Brain microvascular endothelial cell (primary cell): Measurements from ENCODE around the gene C1orf174.

Source experiments
- DNase-seq: peaks from one replicate; pipeline ENCODE4 v3.0.0-alpha.2; 2020
- H3K27ac ChIP-seq: fragments of 250-450 bp; sonication (Bioruptor Pico); 2 replicates; pipeline ENCODE4 v1.5.1; 2020; ENCODE audit warnings: mild to moderate bottlenecking, moderate library complexity
- H3K27me3 ChIP-seq: fragments of 250-450 bp; sonication (Bioruptor Pico); replicated peaks from 2 replicates; pipeline ENCODE4 v1.5.1; 2020; ENCODE audit warnings: mild to moderate bottlenecking
- H3K36me3 ChIP-seq: fragments of 250-450 bp; sonication (Bioruptor Pico); replicated peaks from 2 replicates; pipeline ENCODE4 v1.5.1; 2020; ENCODE audit warnings: mild to moderate bottlenecking
- H3K4me3 ChIP-seq: 2 replicates; pipeline ENCODE4 v1.5.1; 2011; ENCODE audit warnings: low read depth, mild to moderate bottlenecking, control low read depth, low read length, moderate library complexity
- CTCF ChIP-seq: IDR thresholded peaks from 2 replicates; pipeline ENCODE4 v1.5.1; 2011; ENCODE audit warnings: low read depth, mild to moderate bottlenecking, moderate library complexity, low read length, control low read depth, inconsistent platforms; ENCODE audit errors: missing control alignments
- in situ Hi-C: cut with HindIII; loops from 2 replicates; pipeline ENCODE4 v1.10.0; 2017; ENCODE audit warnings: low sequenced_read_pairs, low pct_ligation_motif_present

The C1orf174 gene

GRCh38 chr1:3841491-3841890, 58.6 kb downstream of the C1orf174 start:
- no peak for DNase-seq
- no peaks in the 10 kb centered on the region for H3K27me3 ChIP-seq
- H3K36me3 ChIP-seq: peaks cover 26% of the 10 kb centered on the region
- no peak overlapping the region for H3K4me3 ChIP-seq
- in situ Hi-C loops: no loop called here
- TF ChIP-seq CTCF: no peak
- no peak overlapping the region for H3K27ac ChIP-seq
